HepG2 (cell line): ENCODE measurements around the gene UCN. TPM values are rescaled to one million over a fixed set of nuclear protein-coding genes. Genes with fewer than 3 reads are reported as not detected.

Source experiments
- CHD2 ChIP-seq: IDR thresholded peaks from 2 replicates; pipeline ENCODE4 v1.6.1; 2011; ENCODE audit warnings: low read depth, low read length, improper control_type of control experiment
- CREBL2 ChIP-seq: sonication (generic); formaldehyde crosslinking; IDR thresholded peaks from 2 replicates; pipeline ENCODE4 v1.8.1; 2023; ENCODE audit warnings: missing genetic modification reagents, mild to moderate bottlenecking, borderline replicate concordance
- HNF1A ChIP-seq, 2 experiments: sonication (generic) in 1 of 2; formaldehyde crosslinking in 1 of 2; IDR thresholded peaks; 2 replicates each; pipeline versions ENCODE4 v1.4.0 to v1.6.1; 2016 to 2020; ENCODE audit warnings: borderline replicate concordance in 1 of 2, low read depth in 1 of 2, mild to moderate bottlenecking in 1 of 2, missing genetic modification reagents in 1 of 2
- HNF4A ChIP-seq: sonication (generic); formaldehyde crosslinking; IDR thresholded peaks from 2 replicates; pipeline ENCODE4 v1.4.0; 2020; ENCODE audit warnings: missing genetic modification reagents
- KDM3A ChIP-seq: IDR thresholded peaks from 2 replicates; pipeline ENCODE4 v1.6.1; 2018; ENCODE audit warnings: low read depth, missing compliant biosample characterization
- NFATC3 ChIP-seq: sonication (generic); formaldehyde crosslinking; IDR thresholded peaks from 2 replicates; pipeline ENCODE4 v1.5.1; 2020; ENCODE audit warnings: mild to moderate bottlenecking, missing genetic modification reagents
- PRDM15 ChIP-seq: sonication (generic); formaldehyde crosslinking; IDR thresholded peaks from 2 replicates; pipeline ENCODE4 v1.4.0; 2020; ENCODE audit warnings: missing genetic modification reagents
- REL ChIP-seq: sonication (generic); formaldehyde crosslinking; conservative IDR thresholded peaks from 2 replicates; pipeline ENCODE4 v1.8.0; 2022; ENCODE audit warnings: mild to moderate bottlenecking, missing genetic modification reagents, moderate library complexity
- SATB2 ChIP-seq: sonication (generic); formaldehyde crosslinking; IDR thresholded peaks from 2 replicates; pipeline ENCODE4 v1.5.0; 2020; ENCODE audit warnings: missing genetic modification reagents
- ZBTB46 ChIP-seq: sonication (generic); formaldehyde crosslinking; IDR thresholded peaks from 2 replicates; pipeline ENCODE4 v1.4.0; 2020; ENCODE audit warnings: mild to moderate bottlenecking, missing genetic modification reagents, borderline replicate concordance
- ZNF281 ChIP-seq: sonication (generic); formaldehyde crosslinking; IDR thresholded peaks from 2 replicates; pipeline ENCODE4 v1.4.0; 2020; ENCODE audit warnings: missing genetic modification reagents, borderline replicate concordance
- polyA plus RNA-seq, 8 experiments: library from polyadenylated mRNA; depleted of rRNA in 3 of 8; stranded (reverse) in 7 of 8; unstranded in 1 of 8; fragments of >200 nt; fragmentation: Illumina TruSeq in 4 of 8; extraction: Trizol in 4 of 8; gene quantifications; 2 replicates each; pipeline versions ENCODE4 v1.2.1 to v1.2.3, GENCODE V29; 2011 to 2016; ENCODE audit warnings: low read depth in 4 of 8, missing spikeins in 1 of 8, mixed read lengths in 1 of 8; ENCODE audit not compliant: insufficient read depth in 1 of 8
- total RNA-seq, 5 experiments: library from RNA; depleted of rRNA; stranded (reverse); fragments of >200 nt; fragmentation: Illumina TruSeq; extraction: Trizol; gene quantifications; 2 replicates each; pipeline ENCODE4 v1.2.3, GENCODE V29; 2016; ENCODE audit warnings: low read depth in 1 of 5

Gene UCN
- total and polyA plus RNA-seq, 2 of the 13 experiments (the other 11 are each of a cell fraction or from before 2014, with no cell fraction given): 1.2 to 2.3 TPM

- TF ChIP-seq ZBTB46 (CRISPR knock-in tag) (0 out of 2 replicates have a peak, but pooled peaks have one; percentile 82), KDM3A (CRISPR knock-in tag) (peak; percentile 13; the same call in 1 of the 2 replicates), HNF1A (IDR thresholded peaks at IDR 0.05; ENCODE audit: low read depth) (0 out of 2 replicates have a peak, but pooled peaks have one; percentile 5), HNF1A (CRISPR knock-in tag; IDR thresholded peaks at IDR 0.05; ENCODE audit: borderline replicate concordance) (peak; percentile 72; the same call in 1 of the 2 replicates), SATB2 (CRISPR knock-in tag) (peak; percentile 69; the same call in 1 of the 2 replicates), NFATC3 (peak; percentile 57; the same call in 1 of the 2 replicates), CHD2 (peak; percentile 88), REL (CRISPR knock-in tag) (peak; percentile 83), HNF4A (CRISPR knock-in tag) (peak; percentile 5), PRDM15 (CRISPR knock-in tag) (peak; percentile 91), CREBL2 (CRISPR knock-in tag) (0 out of 2 replicates have a peak, but pooled peaks have one; percentile 8), ZNF281 (CRISPR knock-in tag) (peak; percentile 86)
Observed at GRCh38 chr2:27356382-27357181, 48.3 kb upstream of the UCN start, which contains the start of gene GTF3C2 (continued).
